Neural progenitor cell (in vitro differentiated cells): ENCODE results near the gene HEATR5A. TPM values are rescaled to one million over a fixed set of nuclear protein-coding genes. Genes with fewer than 3 reads are reported as not detected.

ENCODE experiments used
- DNase-seq: peaks from one replicate; pipeline ENCODE4 v3.0.0-alpha.2; 2016; ENCODE audit warnings: low spot score
- H2AFZ ChIP-seq: fragments of 200-600 bp; sonication (generic); replicated peaks from 2 replicates; pipeline ENCODE4 v1.6.1; 2016; ENCODE audit warnings: antibody characterized with exemption
- H3F3A ChIP-seq: fragments of 200-600 bp; sonication (generic); 2 replicates; pipeline ENCODE4 v1.6.1; 2016; ENCODE audit warnings: antibody characterized with exemption, low read depth
- H3K27ac ChIP-seq: fragments of 200-600 bp; sonication (generic); 2 replicates; pipeline ENCODE4 v1.5.1; 2016; ENCODE audit warnings: mild to moderate bottlenecking
- H3K27me3 ChIP-seq: fragments of 200-600 bp; sonication (generic); 2 replicates; pipeline ENCODE4 v1.6.1; 2016; ENCODE audit warnings: mild to moderate bottlenecking, moderate library complexity
- H3K36me3 ChIP-seq: fragments of 200-600 bp; sonication (generic); 2 replicates; pipeline ENCODE4 v1.5.1; 2016
- H3K4me1 ChIP-seq: fragments of 200-600 bp; sonication (generic); 2 replicates; pipeline ENCODE4 v1.6.1; 2016; ENCODE audit warnings: mixed run types
- H3K4me2 ChIP-seq: fragments of 200-600 bp; sonication (generic); 2 replicates; pipeline ENCODE4 v1.6.1; 2016
- H3K4me3 ChIP-seq: fragments of 200-600 bp; sonication (generic); 2 replicates; pipeline ENCODE4 v1.5.1; 2016
- H3K79me2 ChIP-seq: fragments of 200-600 bp; sonication (generic); 2 replicates; pipeline ENCODE4 v1.6.1; 2016; ENCODE audit warnings: low read depth
- H3K9ac ChIP-seq: fragments of 200-600 bp; sonication (generic); 2 replicates; pipeline ENCODE4 v1.6.1; 2016
- H3K9me3 ChIP-seq: fragments of 200-600 bp; sonication (generic); 2 replicates; pipeline ENCODE4 v1.5.1; 2016; ENCODE audit warnings: low read depth
- H4K20me1 ChIP-seq: fragments of 200-600 bp; sonication (generic); 2 replicates; pipeline ENCODE4 v1.6.1; 2016; ENCODE audit warnings: low read depth
- H3K27ac Mint-ChIP-seq: 3 replicates; pipeline ENCODE4 v1.8.0; 2021; ENCODE audit warnings: mixed read lengths
- H3K27me3 Mint-ChIP-seq: 2 replicates; pipeline ENCODE4 v1.8.0; 2022; ENCODE audit warnings: low read depth, mild to moderate bottlenecking, inconsistent platforms, moderate library complexity, mixed read lengths; ENCODE audit not compliant: insufficient read depth
- H3K36me3 Mint-ChIP-seq: 3 replicates; pipeline ENCODE4 v1.8.0; 2021; ENCODE audit warnings: mixed read lengths
- H3K4me1 Mint-ChIP-seq: 3 replicates; pipeline ENCODE4 v1.8.0; 2021; ENCODE audit warnings: mixed read lengths
- H3K4me3 Mint-ChIP-seq: 3 replicates; pipeline ENCODE4 v1.8.0; 2021; ENCODE audit warnings: mild to moderate bottlenecking, moderate library complexity, mixed read lengths
- H3K9me3 Mint-ChIP-seq: 3 replicates; pipeline ENCODE4 v1.8.0; 2020; ENCODE audit warnings: mixed read lengths
- CTCF ChIP-seq: fragments of 200-600 bp; sonication (generic); IDR thresholded peaks from 2 replicates; pipeline ENCODE4 v1.5.1; 2017; ENCODE audit warnings: antibody characterized with exemption, mild to moderate bottlenecking
- EZH2 ChIP-seq: fragments of 200-600 bp; sonication (generic); IDR thresholded peaks from 2 replicates; pipeline ENCODE4 v1.6.1; 2017; ENCODE audit warnings: antibody characterized with exemption, mild to moderate bottlenecking, moderate library complexity
- EZH2phosphoT487 ChIP-seq: fragments of 200-600 bp; sonication (generic); IDR thresholded peaks from 2 replicates; pipeline ENCODE4 v1.6.1; 2017; ENCODE audit warnings: antibody characterized with exemption
- total RNA-seq: library from RNA; depleted of rRNA; stranded (reverse); fragments of >200 nt; gene quantifications from 2 replicates; pipeline ENCODE4 v1.2.3, GENCODE V29; 2015; ENCODE audit warnings: low replicate concordance

Gene HEATR5A
- total RNA-seq, 1 donor from 2014 or later = 34.7 TPM

GRCh38 chr14:31395572-31396205 is 24.7 kb downstream of the HEATR5A start:
- H2AFZ ChIP-seq = no peak overlapping the region
- no peaks in the 10 kb centered on the region for H4K20me1 ChIP-seq
- no peak overlapping the region for H3K4me3 ChIP-seq
- no peak overlapping the region for H3K27ac Mint-ChIP-seq
- peaks cover 4% of the 10 kb centered on the region for H3K36me3 ChIP-seq
- no peak overlapping the region for H3K4me2 ChIP-seq
- H3K4me1 Mint-ChIP-seq = no peaks in the 10 kb centered on the region
- no peaks in the 10 kb centered on the region for H3K79me2 ChIP-seq
- TF ChIP-seq EZH2 = no peak
- TF ChIP-seq EZH2phosphoT487 = no peak
- TF ChIP-seq CTCF = no peak
- no peaks in the 10 kb centered on the region for H3K4me1 ChIP-seq
- H3K27ac ChIP-seq = no peak overlapping the region
- DNase-seq = no peak
- H3K9me3 Mint-ChIP-seq = no peaks in the 10 kb centered on the region
- H3K27me3 Mint-ChIP-seq = no peaks in the 10 kb centered on the region
- no peak overlapping the region for H3K9ac ChIP-seq
- H3K36me3 Mint-ChIP-seq = peaks cover 9% of the 10 kb centered on the region
- no peaks in the 10 kb centered on the region for H3K27me3 ChIP-seq
- H3K4me3 Mint-ChIP-seq = no peak overlapping the region
- no peaks in the 10 kb centered on the region for H3F3A ChIP-seq
- no peaks in the 10 kb centered on the region for H3K9me3 ChIP-seq

GRCh38 chr14:31395119-31395518 is 25.2 kb downstream of the HEATR5A start:
- H3K79me2 ChIP-seq = no peaks in the 10 kb centered on the region
- TF ChIP-seq EZH2phosphoT487 (no peak), CTCF (no peak), EZH2 (no peak)
- H3K4me3 ChIP-seq = no peak overlapping the region
- Mint-ChIP-seq H3K4me3 (no peak overlapping the region), H3K4me1 (no peaks in the 10 kb centered on the region), H3K27me3 (no peaks in the 10 kb centered on the region), H3K9me3 (no peaks in the 10 kb centered on the region), H3K27ac (no peak overlapping the region), H3K36me3 (peaks cover 8% of the 10 kb centered on the region)
- no peaks in the 10 kb centered on the region for H3K27me3 ChIP-seq
- no peak overlapping the region for H3K27ac ChIP-seq
- H3F3A ChIP-seq = no peaks in the 10 kb centered on the region
- no peak overlapping the region for H3K9ac ChIP-seq
- no peak overlapping the region for H2AFZ ChIP-seq
- no peak overlapping the region for H3K4me2 ChIP-seq
- no peaks in the 10 kb centered on the region for H3K9me3 ChIP-seq
- no peaks in the 10 kb centered on the region for H4K20me1 ChIP-seq
- H3K4me1 ChIP-seq = no peaks in the 10 kb centered on the region
- no peak for DNase-seq
- H3K36me3 ChIP-seq = peaks cover 4% of the 10 kb centered on the region

- H2AFZ ChIP-seq = no peak overlapping the region
- no peaks in the 10 kb centered on the region for H4K20me1 ChIP-seq
- Mint-ChIP-seq H3K27ac (no peak overlapping the region), H3K9me3 (no peaks in the 10 kb centered on the region), H3K4me1 (peaks cover 2% of the 10 kb centered on the region), H3K4me3 (no peak overlapping the region), H3K27me3 (no peaks in the 10 kb centered on the region), H3K36me3 (peaks cover 1% of the 10 kb centered on the region)
- DNase-seq = no peak
- no peaks in the 10 kb centered on the region for H3K27me3 ChIP-seq
- TF ChIP-seq CTCF (no peak), EZH2 (no peak), EZH2phosphoT487 (no peak)
- H3K4me3 ChIP-seq = no peak overlapping the region
- H3K9ac ChIP-seq = no peak overlapping the region
- H3K79me2 ChIP-seq = no peaks in the 10 kb centered on the region
- no peaks in the 10 kb centered on the region for H3K9me3 ChIP-seq
- no peaks in the 10 kb centered on the region for H3F3A ChIP-seq
- peaks cover 4% of the 10 kb centered on the region for H3K36me3 ChIP-seq
- no peak overlapping the region for H3K4me2 ChIP-seq
- no peaks in the 10 kb centered on the region for H3K4me1 ChIP-seq
- H3K27ac ChIP-seq = no peak overlapping the region
Observed at GRCh38 chr14:31391977-31392503, 28.3 kb downstream of the HEATR5A start.
